GM18505 (cell line): ENCODE measurements around the gene APOA5.
"Not testable (repeated sequence)": the region's sequence is repeated elsewhere in the genome, so short reads cannot be mapped to it uniquely, and the experiment has no call there.

Experiments
- ATAC-seq: cut with Tn5 transposase; IDR thresholded peaks from one replicate; pipeline ENCODE4 v1.9.1; 2021; ENCODE audit not compliant: unreplicated experiment
- POLR2A ChIP-seq: IDR thresholded peaks from 4 replicates; pipeline ENCODE4 v1.6.1; 2011; ENCODE audit warnings: borderline replicate concordance; ENCODE audit not compliant: insufficient read depth, insufficient read length; ENCODE audit errors: extremely low read depth

The APOA5 gene

GRCh38 chr11:116822575-116822974 is 30.9 kb upstream of the APOA5 start:
- no peak for TF ChIP-seq POLR2A
- ATAC-seq, result no peak

- no peak for TF ChIP-seq POLR2A
Observed at GRCh38 chr11:116821050-116821918, 29.6 kb upstream of the APOA5 start.

GRCh38 chr11:116819049-116819448 is 27.4 kb upstream of the APOA5 start:
- ATAC-seq, result no peak
- TF ChIP-seq POLR2A, result no peak

More at GRCh38 chr11:116821050-116821918, 29.6 kb upstream of the APOA5 start:
- no peak for ATAC-seq

GRCh38 chr11:116814502-116814901 is 22.8 kb upstream of the APOA5 start:
- no peak for TF ChIP-seq POLR2A

GRCh38 chr11:116813781-116814471 is 22.2 kb upstream of the APOA5 start:
- ATAC-seq, result no peak
- no peak for TF ChIP-seq POLR2A

More at GRCh38 chr11:116814502-116814901, 22.8 kb upstream of the APOA5 start:
- no peak for ATAC-seq

- TF ChIP-seq POLR2A, result no peak
- ATAC-seq, result no peak
Observed at GRCh38 chr11:116813170-116813569, 21.5 kb upstream of the APOA5 start.

GRCh38 chr11:116812109-116812508 is 20.4 kb upstream of the APOA5 start:
- no peak for ATAC-seq

DNA sequence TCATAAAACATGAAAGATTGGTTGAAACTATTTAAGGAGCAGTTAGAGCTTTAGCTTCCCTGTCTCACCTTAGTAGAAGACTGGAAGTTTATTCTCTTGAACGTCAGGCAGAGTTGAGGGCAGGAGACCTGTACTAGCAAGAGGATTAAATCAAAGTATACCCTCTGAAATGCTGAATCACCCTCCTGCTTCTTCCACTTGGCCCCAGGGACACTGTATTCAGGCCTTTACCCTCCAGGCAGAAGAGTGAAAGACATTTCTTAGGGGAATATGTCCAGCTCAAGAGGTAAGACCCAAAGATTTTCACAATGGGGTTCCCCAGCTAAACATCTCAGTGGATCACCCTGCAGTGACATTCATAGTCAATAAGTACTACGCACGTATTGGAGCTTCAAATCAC is 19.5 kb upstream of the APOA5 start:
- no peak for TF ChIP-seq POLR2A
- no peak for ATAC-seq

More at GRCh38 chr11:116812109-116812508, 20.4 kb upstream of the APOA5 start:
- TF ChIP-seq POLR2A, result no peak

- TF ChIP-seq POLR2A, result no peak
- no peak for ATAC-seq
Observed at GRCh38 chr11:116808262-116809175, 16.8 kb upstream of the APOA5 start.

DNA sequence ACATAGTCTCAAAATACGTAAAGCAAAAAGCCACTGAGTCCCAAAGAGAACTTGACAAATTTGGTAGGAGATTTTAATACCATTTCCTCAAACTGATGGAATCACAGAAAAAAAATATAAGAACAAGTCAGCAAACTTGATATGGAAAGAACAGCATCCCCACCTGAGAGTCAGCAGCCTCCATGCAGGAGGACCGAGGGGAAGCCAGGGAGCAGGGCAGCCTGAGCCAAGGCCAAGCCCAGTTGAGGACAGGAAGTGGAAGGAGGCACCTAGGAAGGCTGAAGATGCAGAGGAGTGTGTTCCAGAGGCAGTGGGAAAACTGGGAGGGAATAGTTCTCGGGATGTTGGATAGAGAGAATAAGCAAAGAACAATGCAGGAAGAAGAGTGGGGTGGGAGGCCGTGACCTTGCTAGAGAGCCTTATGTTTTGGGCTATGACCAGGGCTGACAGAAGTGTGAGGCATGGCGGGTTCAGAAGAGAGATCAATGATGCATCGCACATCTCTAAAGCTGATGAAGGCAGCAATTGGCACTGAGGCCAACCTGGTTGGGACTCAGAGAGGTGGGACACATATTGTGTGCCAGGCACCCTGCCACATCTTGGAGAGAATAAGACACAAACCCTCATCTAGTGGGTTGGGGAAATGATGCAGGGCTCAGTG is 16.1 kb upstream of the APOA5 start:
- no peak for ATAC-seq
- TF ChIP-seq POLR2A, result no peak

DNA sequence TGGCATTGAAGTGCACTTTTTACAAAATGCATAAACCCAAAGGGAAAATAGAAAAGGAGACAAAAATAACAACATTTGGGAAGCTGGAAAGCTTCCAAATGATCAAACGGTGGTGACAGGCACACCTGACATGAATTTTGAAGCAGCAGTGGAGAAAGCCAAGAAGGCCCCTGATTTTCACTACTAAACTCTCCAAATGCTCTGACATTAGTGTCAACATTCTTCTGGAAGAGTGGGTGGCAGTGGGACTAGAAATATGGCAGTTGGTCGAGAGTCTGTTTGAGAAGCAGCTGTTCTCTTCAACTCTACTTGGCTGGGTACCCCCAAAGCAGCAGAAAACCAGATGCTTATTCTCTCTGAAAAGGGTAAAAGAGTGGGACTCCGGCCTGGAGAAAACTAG is 12.3 kb upstream of the APOA5 start:
- no peak for ATAC-seq
- no peak for TF ChIP-seq POLR2A

DNA sequence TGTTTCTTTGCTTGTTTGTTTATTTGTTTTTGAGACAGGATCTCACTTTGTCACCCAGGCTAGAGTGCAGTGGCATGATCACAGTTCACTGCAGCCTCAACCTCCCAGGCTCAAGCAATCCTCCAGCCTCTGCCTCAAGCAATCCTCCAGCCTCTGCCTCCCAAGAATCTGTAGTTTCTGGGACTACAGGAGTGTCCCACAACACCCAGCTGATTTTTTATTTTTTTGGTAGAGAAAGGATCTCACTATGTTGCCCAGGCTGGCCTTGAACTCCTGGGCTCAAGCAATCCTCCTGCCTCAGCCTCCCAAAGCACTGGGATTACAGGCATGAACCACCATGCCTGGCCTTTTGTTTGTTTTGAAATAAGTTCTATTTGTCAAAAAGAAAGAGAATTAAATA is 10.0 kb upstream of the APOA5 start:
- not testable (repeated sequence) for ATAC-seq

DNA sequence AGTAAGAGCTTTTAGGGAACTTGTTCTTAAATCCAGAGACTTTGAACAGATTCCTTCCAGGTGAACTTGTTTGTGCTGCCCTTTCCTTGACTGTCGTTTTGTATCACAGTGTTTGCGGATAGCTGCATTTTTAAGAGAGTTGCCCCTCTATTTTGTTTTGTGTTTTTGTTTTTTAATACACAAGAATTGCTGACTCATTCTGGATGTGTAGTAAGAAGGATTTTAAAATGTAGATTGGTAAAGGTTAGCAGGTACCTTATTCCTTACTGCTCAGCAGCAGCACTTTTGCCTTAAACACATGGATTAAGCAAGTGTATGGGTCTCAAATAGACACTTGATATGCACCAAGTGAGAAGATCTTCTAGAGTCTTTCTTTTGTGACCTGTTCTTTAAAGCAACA is 8.9 kb upstream of the APOA5 start:
- TF ChIP-seq POLR2A, result no peak
- no peak for ATAC-seq
